Measurements from ENCODE around the gene RBM4B. TPM values are rescaled to one million over a fixed set of nuclear protein-coding genes. Genes with fewer than 3 reads are reported as not detected.

RBM4B gene
- total and polyA plus RNA-seq, 2 of the 4 experiments (the other 2 are of a cell fraction): 23.1 to 26.7 TPM

- H4K20me1 ChIP-seq (ENCODE audit: insufficient read depth, low read length): no peaks in the 10 kb centered on the region; the same call in 1 of the 2 replicates
- H3K14ac ChIP-seq (replicated peaks; ENCODE audit: low read depth, low read length): no peak overlapping the region
- dilution Hi-C loops (cut with HindIII; ENCODE audit: low sequenced_read_pairs, unreplicated experiment) (no loop called here), in situ Hi-C loops (cut with MboI; ENCODE audit: low sequenced_read_pairs) (loop anchor here (10.0 kb wide), 1 partner anchor 284 kb away; no protein-coding TSS in a partner anchor), intact Hi-C loops (cut with micrococcal nuclease) (no loop called here)
- no peak overlapping the region for H4K91ac ChIP-seq (ENCODE audit: insufficient read depth, low read depth, low read length)
- no peaks in the 10 kb centered on the region for H3K79me1 ChIP-seq (ENCODE audit: low read depth in 1 of 2, low read length in 2 of 2)
- H2AK9ac ChIP-seq (replicated peaks; ENCODE audit: low read depth, low read length, poor library complexity): no peak overlapping the region
- no peak overlapping the region for H2BK20ac ChIP-seq (ENCODE audit: low read depth, low read length)
- H3K36me3 ChIP-seq (ENCODE audit: control insufficient read depth, insufficient read depth, low read length): 0 out of 2 replicates have a peak, but pooled peaks cover 1% of the 10 kb centered on the region
- no peak overlapping the region for H2AK5ac ChIP-seq (ENCODE audit: low read depth, low read length)
- no TSS peak for BruUV-seq (replicated peaks)
- no peak overlapping the region for H3K4me2 ChIP-seq (ENCODE audit: low read depth, low read length)
- DNase-seq (no peak), ATAC-seq (ENCODE audit: low read depth) (no peak)
- no peak overlapping the region for H2BK15ac ChIP-seq (ENCODE audit: low read depth, low read length)
- TF ChIP-seq CHD1 (IDR thresholded peaks at IDR 0.05; ENCODE audit: low read depth, low read length) (no peak), ELK1 (IDR thresholded peaks at IDR 0.05; ENCODE audit: borderline replicate concordance, low read depth, low read length) (no peak)
- no peak overlapping the region for H4K8ac ChIP-seq (ENCODE audit: low read depth in 2 of 2, low read length in 2 of 2)
- H3K4me1 ChIP-seq (ENCODE audit: control insufficient read depth, insufficient read depth, low read length): no peaks in the 10 kb centered on the region
- no peak overlapping the region for H4K5ac ChIP-seq (ENCODE audit: low read depth, low read length)
- POLR2A ChIA-PET (ENCODE audit: unreplicated experiment): no interaction called here
- no peak overlapping the region for H3K18ac ChIP-seq (ENCODE audit: low read depth, low read length)
- CTCF ChIA-PET: no interaction called here
- no peak overlapping the region for H3K27ac ChIP-seq (ENCODE audit: insufficient read depth, low read length)
- 74% methylated on average over 4 of the region's 28 CpGs; no CpG with 5 or more reads in 1 of the 2 experiments for WGBS, 2 experiments (ENCODE audit: extremely low coverage in 2 of 2, insufficient read length in 1 of 2)
- H3K23ac ChIP-seq (ENCODE audit: low read depth, low read length): no peak overlapping the region
- no peak overlapping the region for H3K4me3 ChIP-seq (ENCODE audit: insufficient read depth, low read depth, low read length)
- H3K27me3 ChIP-seq (ENCODE audit: control insufficient read depth, insufficient read depth, low read length): no peaks in the 10 kb centered on the region; the same call in 1 of the 2 replicates
- H3K9ac ChIP-seq (ENCODE audit: low read depth, low read length): no peak overlapping the region
- H3K4ac ChIP-seq (ENCODE audit: low read depth, low read length): no peak overlapping the region
- no peak overlapping the region for H2AFZ ChIP-seq (replicated peaks; ENCODE audit: low read length, poor library complexity)
- H3K56ac ChIP-seq (ENCODE audit: extremely low read depth, insufficient read depth, low read length): no peak overlapping the region
- no peaks in the 10 kb centered on the region for H3K9me3 ChIP-seq (ENCODE audit: control insufficient read depth, insufficient read depth, low read length)
- H2BK5ac ChIP-seq (ENCODE audit: low read depth, low read length, poor library complexity, severe bottlenecking): no peak overlapping the region
- no peak overlapping the region for H2BK120ac ChIP-seq (ENCODE audit: low read depth, low read length)
- no peaks in the 10 kb centered on the region for H3K9me1 ChIP-seq (ENCODE audit: insufficient read depth, low read length)
Measured at GRCh38 chr11:66688561-66689534, 11.2 kb upstream of the RBM4B start.
